ENCODE data around the gene UPK2. TPM values are rescaled to one million over a fixed set of nuclear protein-coding genes. Genes with fewer than 3 reads are reported as not detected.
"Not testable (repeated sequence)": the region's sequence is repeated elsewhere in the genome, so short reads cannot be mapped to it uniquely, and the experiment has no call there.

The UPK2 gene
- total RNA-seq, 1 donor from 2014 or later, result not detected

DNA sequence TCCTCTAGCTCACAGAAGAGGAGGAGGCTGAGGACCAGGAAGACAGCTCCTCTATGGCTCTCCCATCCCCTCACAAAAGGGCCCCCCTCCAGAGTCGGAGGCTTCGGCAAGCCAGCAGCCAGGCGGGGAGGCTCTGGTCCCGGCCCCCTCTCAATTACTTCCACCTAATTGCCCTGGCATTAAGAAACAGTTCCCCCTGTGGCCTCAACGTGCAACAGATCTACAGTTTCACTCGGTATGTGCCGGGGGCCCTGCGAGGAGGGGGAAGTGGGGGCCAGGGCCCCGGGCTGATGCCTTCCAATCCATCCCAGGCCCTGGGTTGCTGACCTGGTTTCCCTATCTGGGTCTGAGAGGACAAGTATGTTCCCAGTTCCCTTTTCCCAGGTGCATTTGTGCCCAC, 23.3 kb downstream of the UPK2 start:
- H3K27me3 Mint-ChIP-seq (ENCODE audit: unreplicated experiment), result peaks cover 6% of the 10 kb centered on the region

DNA sequence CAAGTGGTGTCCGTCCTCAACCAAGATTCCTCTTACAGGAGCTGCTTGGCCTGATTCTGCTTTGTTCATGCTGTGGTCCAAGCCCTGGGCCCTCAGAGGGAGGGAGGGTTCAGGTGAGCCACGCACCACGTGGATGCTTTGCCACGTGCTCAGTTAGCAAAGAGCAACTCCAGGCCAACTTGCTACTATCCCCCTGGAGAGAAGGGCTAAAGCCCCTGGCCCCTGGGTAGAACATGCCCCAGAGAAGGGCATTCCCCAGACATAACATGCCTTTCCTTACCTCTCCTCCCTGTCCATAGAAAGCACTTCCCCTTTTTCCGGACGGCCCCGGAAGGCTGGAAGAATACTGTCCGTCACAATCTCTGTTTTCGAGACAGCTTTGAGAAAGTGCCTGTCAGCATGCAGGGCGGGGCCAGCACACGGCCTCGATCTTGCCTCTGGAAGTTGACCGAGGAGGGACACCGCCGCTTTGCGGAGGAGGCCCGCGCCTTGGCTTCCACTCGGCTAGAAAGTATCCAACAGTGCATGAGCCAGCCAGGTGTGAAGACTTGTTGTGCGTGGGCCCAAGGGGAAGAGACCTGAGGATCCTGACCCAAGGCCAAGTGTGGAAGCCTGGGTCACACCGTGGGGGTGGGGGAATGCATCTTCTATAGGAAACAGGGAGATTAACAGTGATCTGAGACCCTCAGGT, 24.2 kb downstream of the UPK2 start:
- Mint-ChIP-seq H3K4me3 (ENCODE audit: unreplicated experiment) (no peak overlapping the region), H3K27me3 (ENCODE audit: unreplicated experiment) (peaks cover 6% of the 10 kb centered on the region), H3K9me3 (ENCODE audit: unreplicated experiment) (no peaks in the 10 kb centered on the region), H3K4me1 (ENCODE audit: unreplicated experiment) (peaks cover 4% of the 10 kb centered on the region), H3K36me3 (ENCODE audit: low read depth, unreplicated experiment) (no peaks in the 10 kb centered on the region), H3K27ac (ENCODE audit: unreplicated experiment) (no peak overlapping the region)
- TF ChIP-seq, protein P1, sequence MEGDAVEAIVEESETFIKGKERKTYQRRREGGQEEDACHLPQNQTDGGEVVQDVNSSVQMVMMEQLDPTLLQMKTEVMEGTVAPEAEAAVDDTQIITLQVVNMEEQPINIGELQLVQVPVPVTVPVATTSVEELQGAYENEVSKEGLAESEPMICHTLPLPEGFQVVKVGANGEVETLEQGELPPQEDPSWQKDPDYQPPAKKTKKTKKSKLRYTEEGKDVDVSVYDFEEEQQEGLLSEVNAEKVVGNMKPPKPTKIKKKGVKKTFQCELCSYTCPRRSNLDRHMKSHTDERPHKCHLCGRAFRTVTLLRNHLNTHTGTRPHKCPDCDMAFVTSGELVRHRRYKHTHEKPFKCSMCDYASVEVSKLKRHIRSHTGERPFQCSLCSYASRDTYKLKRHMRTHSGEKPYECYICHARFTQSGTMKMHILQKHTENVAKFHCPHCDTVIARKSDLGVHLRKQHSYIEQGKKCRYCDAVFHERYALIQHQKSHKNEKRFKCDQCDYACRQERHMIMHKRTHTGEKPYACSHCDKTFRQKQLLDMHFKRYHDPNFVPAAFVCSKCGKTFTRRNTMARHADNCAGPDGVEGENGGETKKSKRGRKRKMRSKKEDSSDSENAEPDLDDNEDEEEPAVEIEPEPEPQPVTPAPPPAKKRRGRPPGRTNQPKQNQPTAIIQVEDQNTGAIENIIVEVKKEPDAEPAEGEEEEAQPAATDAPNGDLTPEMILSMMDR (IDR thresholded peaks at IDR 0.05; ENCODE audit: unreplicated experiment), result no peak
- DNase-seq (ENCODE audit: low spot score), result no peak

More for the DNA sequence above, 23.3 kb downstream of the UPK2 start:
- TF ChIP-seq, protein P1 (IDR thresholded peaks at IDR 0.05; ENCODE audit: unreplicated experiment), result no peak
- Mint-ChIP-seq H3K9me3 (ENCODE audit: unreplicated experiment) (no peaks in the 10 kb centered on the region), H3K36me3 (ENCODE audit: low read depth, unreplicated experiment) (no peaks in the 10 kb centered on the region), H3K4me1 (ENCODE audit: unreplicated experiment) (peaks cover 4% of the 10 kb centered on the region), H3K27ac (ENCODE audit: unreplicated experiment) (no peak overlapping the region), H3K4me3 (ENCODE audit: unreplicated experiment) (no peak overlapping the region)
- no peak for DNase-seq (ENCODE audit: low spot score)

DNA sequence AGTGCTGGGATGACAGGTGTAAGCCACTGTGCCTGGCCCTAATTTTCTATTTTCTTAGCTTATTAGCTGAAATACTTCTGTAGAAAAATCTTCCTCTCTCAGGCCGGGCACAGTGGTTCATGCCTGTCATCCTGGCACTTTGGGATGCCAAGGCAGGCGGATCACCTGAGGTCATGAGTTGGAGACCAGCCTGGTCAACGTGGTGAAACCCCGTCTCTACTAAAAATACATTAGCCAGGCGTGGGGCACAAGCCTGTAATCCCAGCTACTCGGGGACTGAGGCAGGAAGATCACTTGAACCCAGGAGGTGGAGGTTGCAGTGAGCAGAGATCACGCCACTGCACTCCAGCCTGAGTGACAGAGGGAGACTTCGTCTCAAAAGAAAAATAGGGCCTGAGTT, 28.2 kb downstream of the UPK2 start:
- H3K27me3 Mint-ChIP-seq (ENCODE audit: unreplicated experiment); H3K4me3 Mint-ChIP-seq (ENCODE audit: unreplicated experiment); H3K4me1 Mint-ChIP-seq (ENCODE audit: unreplicated experiment); H3K36me3 Mint-ChIP-seq (ENCODE audit: low read depth, unreplicated experiment); DNase-seq (ENCODE audit: low spot score); H3K9me3 Mint-ChIP-seq (ENCODE audit: unreplicated experiment); H3K27ac Mint-ChIP-seq (ENCODE audit: unreplicated experiment): not testable (repeated sequence)

DNA sequence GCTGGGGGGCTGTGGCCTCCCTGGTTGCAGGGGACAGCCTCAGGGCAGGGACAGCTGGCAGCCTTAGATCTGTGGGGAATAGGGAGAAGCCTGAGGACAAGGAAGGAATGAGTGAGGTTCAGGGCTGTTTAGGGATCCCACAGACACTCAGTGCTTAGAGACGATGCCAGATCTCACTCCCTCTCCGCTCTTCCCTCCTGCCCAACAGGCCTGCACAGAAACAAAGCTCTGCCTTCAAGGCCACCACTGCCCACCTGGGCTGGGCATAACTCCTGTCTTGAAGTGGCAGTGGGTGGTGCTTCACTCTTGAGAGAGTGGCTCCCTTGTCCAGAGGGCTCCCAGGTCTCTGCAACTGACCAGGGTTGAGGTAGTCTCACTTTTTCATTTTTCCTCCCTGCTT, 28.7 kb downstream of the UPK2 start:
- Mint-ChIP-seq H3K4me1 (ENCODE audit: unreplicated experiment) (peaks cover 4% of the 10 kb centered on the region), H3K4me3 (ENCODE audit: unreplicated experiment) (no peak overlapping the region), H3K36me3 (ENCODE audit: low read depth, unreplicated experiment) (no peaks in the 10 kb centered on the region), H3K27me3 (ENCODE audit: unreplicated experiment) (peaks cover 3% of the 10 kb centered on the region), H3K9me3 (ENCODE audit: unreplicated experiment) (no peaks in the 10 kb centered on the region), H3K27ac (ENCODE audit: unreplicated experiment) (no peak overlapping the region)
- DNase-seq (ENCODE audit: low spot score), result no peak
- TF ChIP-seq, protein P1 (IDR thresholded peaks at IDR 0.05; ENCODE audit: unreplicated experiment), result no peak

DNA sequence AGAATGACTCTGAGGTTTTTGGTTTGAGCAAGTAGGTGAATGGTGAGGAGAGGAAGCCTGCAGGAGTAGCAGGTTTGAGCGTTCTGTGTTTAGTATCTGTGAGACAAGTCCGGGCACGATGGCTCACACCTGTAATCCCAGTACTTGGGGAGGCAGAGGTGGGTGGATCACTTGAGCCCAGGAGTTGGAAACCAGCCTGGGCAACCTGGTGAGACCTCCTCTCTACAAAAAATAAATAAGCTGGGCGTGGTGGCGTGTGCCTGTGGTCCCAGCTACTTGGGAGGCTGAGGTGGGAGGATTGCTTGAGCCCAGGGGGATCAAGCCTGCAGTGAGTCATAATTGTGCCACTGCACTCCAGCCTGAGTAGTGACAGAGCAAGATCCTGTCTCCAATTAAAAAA, 32.2 kb downstream of the UPK2 start:
- DNase-seq (ENCODE audit: low spot score), result no peak
- TF ChIP-seq, protein P1 (IDR thresholded peaks at IDR 0.05; ENCODE audit: unreplicated experiment), result no peak
- Mint-ChIP-seq H3K27ac (ENCODE audit: unreplicated experiment) (no peak overlapping the region), H3K4me1 (ENCODE audit: unreplicated experiment) (no peaks in the 10 kb centered on the region), H3K9me3 (ENCODE audit: unreplicated experiment) (no peaks in the 10 kb centered on the region), H3K36me3 (ENCODE audit: low read depth, unreplicated experiment) (peaks cover 6% of the 10 kb centered on the region), H3K4me3 (ENCODE audit: unreplicated experiment) (no peak overlapping the region), H3K27me3 (ENCODE audit: unreplicated experiment) (no peaks in the 10 kb centered on the region)

DNA sequence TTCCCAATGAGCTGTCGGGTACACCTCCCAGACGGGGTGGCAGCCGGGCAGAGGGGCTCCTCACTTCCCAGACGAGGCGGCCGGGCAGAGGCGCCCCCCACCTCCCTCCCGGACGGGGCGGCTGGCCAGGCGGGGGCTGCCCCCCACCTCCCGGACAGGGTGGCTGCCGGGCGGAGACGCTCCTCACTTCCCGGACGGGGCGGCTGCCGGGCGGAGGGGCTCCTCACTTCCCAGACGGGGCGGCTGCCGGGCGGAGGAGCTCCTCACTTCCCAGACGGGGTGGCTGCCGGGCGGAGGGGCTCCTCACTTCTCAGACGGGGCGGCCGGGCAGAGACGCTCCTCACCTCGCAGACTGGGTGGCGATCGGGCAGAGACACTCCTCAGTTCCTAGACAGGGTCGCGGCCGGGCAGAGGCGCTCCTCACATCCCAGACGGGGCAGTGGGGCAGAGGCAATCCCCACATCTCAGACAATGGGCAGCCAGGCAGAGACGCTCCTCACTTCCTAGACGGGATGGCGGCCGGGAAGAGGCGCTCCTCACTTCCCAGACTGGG, 35.5 kb downstream of the UPK2 start:
- not testable (repeated sequence) for H3K9me3 Mint-ChIP-seq (ENCODE audit: unreplicated experiment); H3K27ac Mint-ChIP-seq (ENCODE audit: unreplicated experiment); H3K27me3 Mint-ChIP-seq (ENCODE audit: unreplicated experiment); H3K4me1 Mint-ChIP-seq (ENCODE audit: unreplicated experiment); H3K4me3 Mint-ChIP-seq (ENCODE audit: unreplicated experiment); H3K36me3 Mint-ChIP-seq (ENCODE audit: low read depth, unreplicated experiment); DNase-seq (ENCODE audit: low spot score)

Data from endothelial cell (in vitro differentiated cells).